K562 (cell line): ENCODE measurements around the gene MINK1. TPM values are rescaled to one million over a fixed set of nuclear protein-coding genes. Genes with fewer than 3 reads are reported as not detected.

Experiments
- ATAC-seq: fragments of 200-7000 bp; cut with Tn5 transposase; 3 replicates; pipeline ENCODE4 v1.9.1; 2020; ENCODE audit warnings: moderate library complexity
- BruUV-seq: library from RNA; stranded (reverse); fragments of 400-500 nt; replicated peaks from 2 replicates; lab custom pipeline; 2021; lab: Mats Ljungman, UMichigan
- CTCF ChIA-PET: fragments of 300-600 bp; formaldehyde crosslinking; extraction: SDS; loops from one replicate; lab custom pipeline; 2021; ENCODE audit warnings: low intra/inter-chr PET ratio; lab: Yijun Ruan, JAX
- POLR2A ChIA-PET: fragments of 300-600, 350-650 bp; sonication (Branson Sonifier 250); formaldehyde crosslinking; extraction: SDS; loops from one replicate; lab custom pipeline; 2021; ENCODE audit warnings: antibody characterized with exemption, inconsistent platforms; lab: Yijun Ruan, JAX
- DNase-seq, 4 experiments: peaks; one replicate each; pipeline versions ENCODE4 v3.0.0 to v3.0.0-alpha.2; 2011 to 2018; ENCODE audit warnings: low spot score in 3 of 4, mixed read lengths in 3 of 4; ENCODE audit errors: extremely low read depth in 1 of 4
- FAIRE-seq: peaks from 2 replicates; lab custom pipeline; 2011; peaks lifted over from hg19 to GRCh38; lab: Jason Lieb, UNC
- H2AFZ ChIP-seq: 2 replicates; pipeline ENCODE4 v1.6.0; 2011; ENCODE audit warnings: low read depth, low read length, control low read depth, inconsistent platforms
- H3K27ac ChIP-seq: fragments of 200-600 bp; 3 replicates; pipeline ENCODE4 v1.8.0; 2011; ENCODE audit warnings: low read depth, mild to moderate bottlenecking, control low read depth, inconsistent platforms, low read length, moderate library complexity, mixed read lengths; ENCODE audit errors: extremely low read depth
- H3K27me3 ChIP-seq, 2 experiments: fragments of 300-600 bp in 1 of 2; 2 replicates in 1 of 2; 3 replicates in 1 of 2; pipeline versions ENCODE4 v1.6.0 to v1.8.0; 2011; ENCODE audit warnings: inconsistent platforms in 2 of 2, low read length in 2 of 2, mild to moderate bottlenecking in 1 of 2, mixed read lengths in 1 of 2, moderate library complexity in 1 of 2; ENCODE audit not compliant: control insufficient read depth in 2 of 2, insufficient read depth in 2 of 2
- H3K36me3 ChIP-seq: fragments of 300-600 bp; 3 replicates; pipeline ENCODE4 v1.8.0; 2011; ENCODE audit warnings: mild to moderate bottlenecking, low read length, inconsistent platforms; ENCODE audit not compliant: control insufficient read depth, insufficient read depth
- H3K4me1 ChIP-seq, 2 experiments: fragments of 200-600 bp in 1 of 2; replicated peaks in 1 of 2; 2 replicates in 1 of 2; 3 replicates in 1 of 2; pipeline versions ENCODE4 v1.5.1 to v1.8.0; 2011; ENCODE audit warnings: inconsistent platforms in 2 of 2, low read length in 2 of 2, mild to moderate bottlenecking in 1 of 2, mixed read lengths in 1 of 2, moderate library complexity in 1 of 2; ENCODE audit not compliant: control insufficient read depth in 2 of 2, insufficient read depth in 2 of 2
- H3K4me2 ChIP-seq: 2 replicates; pipeline ENCODE4 v1.6.1; 2011; ENCODE audit warnings: low read length, control low read depth, inconsistent platforms, mixed read lengths; ENCODE audit not compliant: insufficient read depth
- H3K4me3 ChIP-seq: fragments of 200-600 bp; sonication (generic), shearing (Covaris generic); 2 replicates; pipeline ENCODE4 v1.5.1; 2016; ENCODE audit warnings: control low read depth, inconsistent platforms
- H3K79me2 ChIP-seq: fragments of 200-600 bp; 3 replicates; pipeline ENCODE4 v1.8.0; 2011; ENCODE audit warnings: low read length, inconsistent platforms; ENCODE audit not compliant: control insufficient read depth, insufficient read depth
- H3K9ac ChIP-seq, 2 experiments: 2 replicates each; pipeline versions ENCODE4 v1.6.0 to v1.6.1; 2011; ENCODE audit warnings: low read depth in 2 of 2, low read length in 2 of 2, control low read depth in 1 of 2, inconsistent platforms in 1 of 2, mild to moderate bottlenecking in 1 of 2, mixed read lengths in 1 of 2; ENCODE audit not compliant: insufficient read depth in 1 of 2
- H3K9me1 ChIP-seq: one replicate; pipeline ENCODE4 v1.6.0; 2011; ENCODE audit warnings: inconsistent platforms, mild to moderate bottlenecking, low read length, moderate library complexity; ENCODE audit not compliant: control insufficient read depth, insufficient read depth
- H3K9me3 ChIP-seq: replicated peaks from 2 replicates; pipeline ENCODE4 v1.5.1; 2011; ENCODE audit warnings: low read depth, low read length, inconsistent platforms; ENCODE audit not compliant: control insufficient read depth, insufficient read depth
- H4K20me1 ChIP-seq: replicated peaks from 2 replicates; pipeline ENCODE4 v1.6.1; 2011; ENCODE audit warnings: low read length, inconsistent platforms, mixed read lengths; ENCODE audit not compliant: control insufficient read depth, insufficient read depth
- E2F6 ChIP-seq, 2 experiments: IDR thresholded peaks; 2 replicates each; pipeline ENCODE4 v1.6.1; 2011; ENCODE audit warnings: borderline replicate concordance in 1 of 2, control low read depth in 1 of 2, low read depth in 1 of 2, low read length in 1 of 2, mild to moderate bottlenecking in 1 of 2, mixed read lengths in 1 of 2, moderate library complexity in 1 of 2; ENCODE audit not compliant: insufficient read depth in 1 of 2, insufficient read length in 1 of 2, poor library complexity in 1 of 2, severe bottlenecking in 1 of 2; ENCODE audit errors: extremely low read depth in 1 of 2
- POLR2G ChIP-seq: fragments of 200-400 bp; formaldehyde crosslinking; IDR thresholded peaks from 2 replicates; pipeline ENCODE4 v1.6.1; 2017; ENCODE audit warnings: low read depth, mild to moderate bottlenecking, antibody characterized with exemption, low read length, moderate library complexity
- SMARCA5 ChIP-seq: fragments of 450-650 bp; IDR thresholded peaks from 2 replicates; pipeline ENCODE4 v1.6.1; 2016
- ZFP36 ChIP-seq: fragments of 150-350 bp; IDR thresholded peaks from 2 replicates; pipeline ENCODE4 v1.6.1; 2018; ENCODE audit warnings: low read length, low read depth; ENCODE audit not compliant: partially characterized antibody
- ZFX ChIP-seq: sonication (generic); formaldehyde crosslinking; IDR thresholded peaks from 2 replicates; pipeline ENCODE4 v1.8.0; 2022; ENCODE audit warnings: mild to moderate bottlenecking, missing genetic modification reagents, moderate library complexity
- ZNF316 ChIP-seq: fragments of 450-650 bp; IDR thresholded peaks from 2 replicates; pipeline ENCODE4 v1.6.1; 2016
- WGBS: fragments of 100-300 bp; shearing (Covaris generic); methylation state at CpG from one replicate; pipeline ENCODE4 v1.1.6; 2016; ENCODE audit warnings: low coverage, mixed read lengths; ENCODE audit not compliant: insufficient coverage; ENCODE audit errors: missing lambda C conversion rate; 5-methylcytosine and 5-hydroxymethylcytosine counted together
- in situ Hi-C: fragments of 300-500 bp; cut with MboI; formaldehyde crosslinking; loops from 4 replicates; pipeline ENCODE4 v1.15.0; 2018; ENCODE audit warnings: inconsistent platforms, mixed read lengths
- intact Hi-C: fragments of 100-400 bp; cut with micrococcal nuclease; formaldehyde crosslinking; loops from 2 replicates; pipeline ENCODE4 v1.14.2; 2022
- polyA plus RNA-seq, 8 experiments: library from polyadenylated mRNA; depleted of rRNA in 4 of 8; stranded (reverse) in 5 of 8; unstranded in 3 of 8; fragments of >200 nt; fragmentation: Nextera tagmentation in 2 of 8; fragmentation: Illumina TruSeq in 1 of 8; extraction: Ambion mirVana in 2 of 8; extraction: Trizol in 1 of 8; gene quantifications; 2 replicates each; pipeline versions ENCODE4 v1.2.1 to v1.2.3, GENCODE V29; 2011 to 2014; ENCODE audit warnings: inconsistent platforms in 1 of 8, missing spikeins in 1 of 8
- total RNA-seq, 7 experiments: library from RNA; depleted of rRNA in 6 of 7; stranded (reverse); fragments of >200 nt in 6 of 7; fragmentation: Illumina TruSeq in 2 of 7; extraction: Trizol in 2 of 7; gene quantifications; 2 replicates each; pipeline versions ENCODE4 v1.2.1 to v1.2.3, GENCODE V29; 2011 to 2021; ENCODE audit warnings: low replicate concordance in 1 of 7
- TF ChIP-seq, protein P1 (sequence below): fragments of 450-650 bp; IDR thresholded peaks from 2 replicates; pipeline ENCODE4 v1.6.1; 2018; ENCODE audit not compliant: partially characterized antibody

The MINK1 gene
- total and polyA plus RNA-seq, 9 of the 15 experiments (the other 6 are each of a cell fraction or from before 2014, with no cell fraction given) = 0.11 to 54.2 (median 14.9) TPM

- TF ChIP-seq, protein P1, sequence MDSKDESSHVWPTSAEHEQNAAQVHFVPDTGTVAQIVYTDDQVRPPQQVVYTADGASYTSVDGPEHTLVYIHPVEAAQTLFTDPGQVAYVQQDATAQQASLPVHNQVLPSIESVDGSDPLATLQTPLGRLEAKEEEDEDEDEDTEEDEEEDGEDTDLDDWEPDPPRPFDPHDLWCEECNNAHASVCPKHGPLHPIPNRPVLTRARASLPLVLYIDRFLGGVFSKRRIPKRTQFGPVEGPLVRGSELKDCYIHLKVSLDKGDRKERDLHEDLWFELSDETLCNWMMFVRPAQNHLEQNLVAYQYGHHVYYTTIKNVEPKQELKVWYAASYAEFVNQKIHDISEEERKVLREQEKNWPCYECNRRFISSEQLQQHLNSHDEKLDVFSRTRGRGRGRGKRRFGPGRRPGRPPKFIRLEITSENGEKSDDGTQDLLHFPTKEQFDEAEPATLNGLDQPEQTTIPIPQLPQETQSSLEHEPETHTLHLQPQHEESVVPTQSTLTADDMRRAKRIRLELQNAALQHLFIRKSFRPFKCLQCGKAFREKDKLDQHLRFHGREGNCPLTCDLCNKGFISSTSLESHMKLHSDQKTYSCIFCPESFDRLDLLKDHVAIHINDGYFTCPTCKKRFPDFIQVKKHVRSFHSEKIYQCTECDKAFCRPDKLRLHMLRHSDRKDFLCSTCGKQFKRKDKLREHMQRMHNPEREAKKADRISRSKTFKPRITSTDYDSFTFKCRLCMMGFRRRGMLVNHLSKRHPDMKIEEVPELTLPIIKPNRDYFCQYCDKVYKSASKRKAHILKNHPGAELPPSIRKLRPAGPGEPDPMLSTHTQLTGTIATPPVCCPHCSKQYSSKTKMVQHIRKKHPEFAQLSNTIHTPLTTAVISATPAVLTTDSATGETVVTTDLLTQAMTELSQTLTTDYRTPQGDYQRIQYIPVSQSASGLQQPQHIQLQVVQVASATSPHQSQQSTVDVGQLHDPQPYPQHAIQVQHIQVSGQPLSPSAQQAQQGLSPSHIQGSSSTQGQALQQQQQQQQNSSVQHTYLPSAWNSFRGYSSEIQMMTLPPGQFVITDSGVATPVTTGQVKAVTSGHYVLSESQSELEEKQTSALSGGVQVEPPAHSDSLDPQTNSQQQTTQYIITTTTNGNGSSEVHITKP = no peak
- TF ChIP-seq ZFP36 = no peak
- no peak for TF ChIP-seq SMARCA5
Observed at GRCh38 chr17:4933646-4934045, 100.5 kb downstream of the MINK1 start (continued).

DNA sequence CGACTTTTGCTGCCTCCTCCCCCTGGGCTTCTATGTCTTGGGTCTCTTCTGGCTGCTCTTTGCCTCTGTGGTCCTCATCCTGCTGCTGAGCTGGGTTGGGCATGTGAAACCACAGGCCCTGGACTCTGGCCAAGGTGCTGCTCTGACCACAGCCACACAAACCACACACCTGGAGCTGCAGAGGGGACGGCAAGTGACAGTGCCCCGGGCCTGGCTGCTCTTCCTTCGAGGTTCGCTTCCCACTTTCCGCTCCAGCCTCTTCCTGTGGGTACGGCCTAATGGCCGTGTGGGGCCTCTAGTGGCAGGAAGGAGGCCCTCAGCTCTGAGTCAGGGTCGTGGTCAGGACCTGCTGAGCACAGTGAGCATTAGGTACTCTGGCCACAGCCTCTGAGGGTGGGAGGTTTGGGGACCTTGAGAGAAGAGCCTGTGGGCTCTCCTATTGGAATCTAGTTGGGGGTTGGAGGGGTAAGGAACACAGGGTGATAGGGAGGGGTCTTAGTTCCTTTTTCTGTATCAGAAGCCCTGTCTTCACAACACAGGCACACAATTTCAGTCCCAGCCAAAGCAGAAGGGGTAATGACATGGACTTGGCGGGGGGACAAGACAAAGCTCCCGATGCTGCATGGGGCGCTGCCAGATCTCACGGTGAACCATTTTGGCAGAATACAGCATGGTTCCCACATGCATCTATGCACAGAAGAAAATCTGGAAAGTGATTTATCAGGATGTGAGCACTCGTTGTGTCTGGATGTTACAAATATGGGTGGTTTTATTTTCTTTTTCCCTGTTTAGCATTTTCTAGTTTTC, 101.2 kb downstream of the MINK1 start:
- Histone ChIP-seq H3K36me3 (peaks cover 26% of the 10 kb centered on the region), H3K9me1 (no peaks in the 10 kb centered on the region), H3K9me3 (no peaks in the 10 kb centered on the region), H3K4me2 (peak overlapping the region; percentile 18; the same call in 1 of the 2 replicates), H3K27me3 (no peaks in the 10 kb centered on the region), H4K20me1 (no peaks in the 10 kb centered on the region), H3K79me2 (peaks cover 16% of the 10 kb centered on the region), H2AFZ (no peak overlapping the region), H3K27ac (no peak overlapping the region), H3K4me3 (no peak overlapping the region), H3K4me1 (peaks cover 10 to 29% of the 10 kb centered on the region in 2 experiments; a peak in 4 of 5 replicates), H3K9ac (peak overlapping the region in 1 of 2 experiments; percentile 80; a peak in 2 of 4 replicates)
- peak; percentile 85 for ATAC-seq
- in situ Hi-C loops = no loop called here
- BruUV-seq = no TSS peak
- ChIA-PET CTCF (no interaction called here), POLR2A (interaction anchor here (0.6 to 2.1 kb wide), 6 partner anchors 8 to 33 kb away, joined by 3 to 7 read pairs (median 4); partner anchors contain the start of gene SPAG7)
- FAIRE-seq = peak; percentile 58
- 23% methylated on average over 8 of the region's 14 CpGs for WGBS
- DNase-seq = peak; percentile 28 to 55 (median 35)
- intact Hi-C loops = no loop called here
- TF ChIP-seq ZNF316 (no peak), POLR2G (peak; percentile 70), ZFX (CRISPR knock-in tag) (0 out of 2 replicates have a peak, but pooled peaks have one; percentile 24), E2F6 (IDR thresholded peaks at IDR 0.05; ENCODE audit: borderline replicate concordance in 1 of 2, extremely low read depth in 1 of 2, insufficient read depth in 1 of 2, insufficient read length in 1 of 2, low read depth in 1 of 2, low read length in 1 of 2, poor library complexity in 1 of 2, severe bottlenecking in 1 of 2) (peak in 1 of 2 experiments; percentile 19)
